ENCODE results near the gene THOC6.
"Not testable (repeated sequence)": the region's sequence is repeated elsewhere in the genome, so short reads cannot be mapped to it uniquely, and the experiment has no call there.

The THOC6 gene

GRCh38 chr16:3030222-3031212 lies 6.7 kb downstream of the THOC6 start:
- DNase-seq (ENCODE audit: low read depth in 2 of 2), result no peak

- DNase-seq (ENCODE audit: low read depth in 2 of 2), result no peak
Measured at GRCh38 chr16:3032624-3033023, 8.8 kb downstream of the THOC6 start.

DNA sequence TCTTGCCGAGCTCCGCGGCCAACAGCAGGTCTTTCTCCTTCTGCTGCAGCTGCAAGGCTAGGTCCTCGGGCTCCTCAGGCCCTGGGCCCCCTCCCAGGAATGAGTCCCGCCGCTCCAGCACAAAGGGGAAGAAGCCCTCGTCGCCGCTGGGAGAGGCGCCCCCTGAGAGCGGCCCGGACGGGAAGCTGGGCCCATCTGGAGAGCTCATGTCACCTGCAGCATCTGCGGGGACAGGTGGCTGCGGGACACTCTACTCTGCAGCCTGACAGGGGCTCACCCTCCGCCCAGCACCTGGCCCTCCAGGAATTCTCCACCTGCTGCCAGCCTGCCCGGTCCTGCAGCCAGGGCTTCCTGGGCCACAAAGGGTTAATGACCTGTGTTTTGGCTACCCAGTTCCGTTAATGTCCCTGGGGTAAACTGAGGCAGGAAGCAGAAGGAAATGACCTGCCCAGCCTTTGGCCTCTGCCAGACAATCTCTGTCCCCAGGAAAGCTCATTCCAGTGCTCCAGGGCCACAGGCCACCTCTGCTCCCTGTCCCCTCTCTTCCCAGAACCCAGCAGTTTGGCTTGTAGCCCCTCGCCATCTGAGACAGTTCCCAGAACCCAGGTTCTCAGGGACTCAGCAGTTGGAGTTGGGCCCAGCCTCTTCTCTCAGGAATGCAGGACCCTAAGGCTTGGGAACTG lies 11.6 kb downstream of the THOC6 start:
- no peak for DNase-seq (ENCODE audit: low read depth in 2 of 2)

DNA sequence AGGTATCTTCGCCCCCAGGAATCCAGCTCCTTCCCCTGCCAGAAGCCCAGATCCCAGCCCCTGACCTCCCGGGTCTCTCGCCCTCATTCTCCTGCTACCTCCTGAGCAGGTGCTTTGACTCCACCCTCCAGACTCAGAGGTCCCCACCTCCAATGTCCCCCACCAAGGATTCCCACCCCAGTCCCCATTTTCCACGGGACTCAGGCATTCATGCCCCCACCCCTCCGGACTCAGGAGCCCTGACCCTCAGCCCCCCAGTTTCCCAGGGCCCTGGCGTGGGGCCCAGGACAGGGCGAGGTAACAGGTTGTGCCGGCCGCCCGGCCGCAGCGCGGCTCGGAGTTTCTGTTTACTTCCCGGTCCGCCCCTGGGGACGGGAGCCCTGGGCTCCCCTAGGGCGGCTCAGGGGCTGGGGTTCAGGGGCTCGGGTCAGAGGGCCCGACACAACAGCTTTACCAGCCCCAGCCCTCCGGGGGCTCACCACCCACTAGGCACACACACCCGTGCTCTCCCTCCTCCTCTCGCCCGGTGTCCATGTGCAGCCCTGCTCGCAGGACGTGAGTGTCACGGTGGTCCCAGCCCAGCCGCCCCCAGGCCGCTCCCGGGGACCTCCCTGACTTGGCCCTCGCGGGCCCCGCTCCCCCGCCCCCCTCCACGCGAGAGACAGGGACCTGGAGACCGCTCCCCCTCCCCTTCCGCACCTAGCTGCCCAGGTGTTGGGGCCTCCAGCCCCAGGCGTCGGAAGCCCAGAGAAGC lies 12.3 kb downstream of the THOC6 start:
- no peak for DNase-seq (ENCODE audit: low read depth in 2 of 2)

DNA sequence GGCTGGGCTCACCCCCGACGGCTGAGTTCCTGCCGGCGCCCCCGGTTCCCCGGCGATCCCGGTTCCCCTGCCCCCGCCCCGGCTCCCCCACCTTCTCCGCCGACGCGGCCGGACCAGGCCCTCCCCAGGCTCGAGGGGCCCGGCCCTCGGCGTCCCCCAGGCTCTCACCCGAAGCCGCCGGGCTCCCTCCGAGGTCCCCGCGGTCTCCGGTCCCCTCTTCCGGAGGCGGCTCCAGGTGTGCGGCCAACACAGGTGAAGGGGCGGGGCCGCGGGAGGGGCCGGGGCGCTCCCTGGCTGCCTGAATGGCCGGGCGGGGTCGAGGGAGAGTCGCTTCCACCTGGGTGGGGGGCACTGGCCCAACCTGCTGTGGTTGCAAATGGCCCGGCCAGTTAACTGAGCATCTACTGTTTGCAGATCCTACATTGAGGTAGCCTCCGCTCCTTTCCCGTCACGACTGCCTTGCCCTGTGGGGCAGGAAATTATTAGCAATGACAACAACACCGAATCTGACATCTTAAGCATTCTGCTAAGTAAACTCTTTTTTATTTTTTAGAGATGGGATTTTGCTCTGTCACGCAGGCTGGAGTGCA lies 13.0 kb downstream of the THOC6 start, which contains the start of gene BICDL2:
BICDL2 (minus strand) TSS at position 219 of the 590 bp plus-strand sequence. CDS start 1,448 bp downstream, outside the sequence.
- no peak for DNase-seq (ENCODE audit: low read depth in 2 of 2)

DNA sequence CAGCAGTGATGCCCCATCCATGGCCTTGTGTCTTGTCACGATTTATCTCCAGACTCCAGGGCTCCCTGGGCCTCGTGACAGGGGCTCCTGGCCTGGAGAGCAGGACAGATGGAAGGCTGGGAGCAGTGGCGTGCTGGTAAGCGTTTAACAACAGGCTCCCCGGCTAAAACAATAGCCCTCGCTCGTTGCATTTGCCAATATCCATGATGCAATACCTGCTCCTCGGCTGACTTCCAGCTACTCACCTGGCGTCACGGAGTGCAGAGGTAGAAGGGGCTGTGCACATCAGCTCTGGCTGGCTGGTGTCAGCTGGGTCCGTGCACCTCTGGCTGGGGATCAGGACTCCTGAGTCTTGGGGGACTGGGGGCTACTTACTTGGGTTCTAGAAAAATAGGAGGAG lies 14.4 kb downstream of the THOC6 start:
- DNase-seq (ENCODE audit: low read depth in 2 of 2), result no peak

GRCh38 chr16:3038896-3039295 lies 15.1 kb downstream of the THOC6 start:
- no peak for DNase-seq (ENCODE audit: low read depth in 2 of 2)

GRCh38 chr16:3042376-3042775 lies 18.5 kb downstream of the THOC6 start:
- DNase-seq (ENCODE audit: low read depth in 2 of 2), result no peak

DNA sequence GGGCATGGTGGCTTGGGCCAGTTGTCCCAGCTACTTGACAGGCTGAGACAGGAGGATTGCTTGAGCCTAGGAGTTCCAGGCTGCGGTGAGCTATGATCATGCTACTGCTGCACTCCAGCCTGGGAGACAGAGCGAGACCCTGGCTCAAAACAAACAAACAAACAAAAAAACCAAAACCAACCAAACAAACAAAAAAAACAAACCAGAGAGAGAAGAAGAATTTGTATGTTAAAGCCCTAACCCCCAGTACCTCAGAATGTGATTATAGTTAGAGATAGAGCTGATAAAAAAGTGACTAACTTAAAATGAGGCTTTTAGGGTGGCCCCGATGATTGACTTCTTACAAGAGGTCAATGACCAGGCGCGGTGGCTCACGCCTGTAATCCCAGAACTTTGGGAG lies 20.9 kb downstream of the THOC6 start:
- no peak for DNase-seq (ENCODE audit: low read depth in 2 of 2)

DNA sequence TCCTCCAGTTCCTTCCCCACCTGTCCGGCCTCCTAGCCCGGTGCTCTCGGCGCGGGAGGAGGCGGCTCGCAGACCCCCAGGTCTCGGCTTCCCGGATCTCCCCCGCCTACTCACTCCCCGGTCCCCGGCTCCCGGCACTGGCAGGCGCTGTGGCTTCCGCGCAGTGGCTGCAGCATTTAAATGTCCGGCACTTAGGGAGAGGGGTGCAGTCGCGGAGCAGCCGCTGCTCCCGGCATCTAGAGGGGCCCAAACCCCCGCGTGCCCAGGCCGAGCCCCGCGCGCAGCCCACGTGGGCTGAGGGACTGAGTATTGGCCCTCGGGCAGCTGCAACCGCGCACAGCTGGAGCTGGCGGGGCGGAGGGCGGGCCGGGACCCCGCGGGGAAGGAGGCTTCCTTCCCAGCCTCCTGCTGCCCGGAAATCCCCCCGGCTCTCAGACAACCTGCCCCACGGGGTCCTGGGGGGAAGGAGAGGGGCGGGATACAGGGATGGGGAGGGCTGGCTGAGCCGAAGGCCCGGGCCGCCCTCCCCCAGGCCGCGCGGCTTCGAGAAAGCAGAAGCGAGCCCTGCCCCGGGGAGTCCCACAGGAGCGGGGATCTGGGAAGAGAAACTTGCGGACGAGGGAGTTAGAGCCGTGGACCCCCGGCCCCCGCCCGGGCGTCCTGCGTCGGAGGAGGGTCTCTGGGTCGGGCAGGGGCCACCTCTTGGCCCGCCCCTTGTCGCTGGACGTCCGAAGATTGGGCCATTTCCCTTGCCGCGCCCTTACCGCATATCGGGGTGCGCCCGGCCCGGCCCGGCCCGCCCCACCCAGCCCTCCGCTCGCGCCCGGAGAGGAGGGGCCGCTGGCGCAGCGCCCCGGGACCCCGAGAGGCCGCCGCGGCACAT lies 22.2 kb downstream of the THOC6 start, which contains the start of gene MMP25:
MMP25 (plus strand) TSS at position 804 of the 883 bp plus-strand sequence. CDS start 357 bp downstream, outside the sequence.
- no peak for DNase-seq (ENCODE audit: low read depth in 2 of 2)

GRCh38 chr16:3046641-3047386 lies 23.0 kb downstream of the THOC6 start:
- DNase-seq (ENCODE audit: low read depth in 2 of 2), result no peak

DNA sequence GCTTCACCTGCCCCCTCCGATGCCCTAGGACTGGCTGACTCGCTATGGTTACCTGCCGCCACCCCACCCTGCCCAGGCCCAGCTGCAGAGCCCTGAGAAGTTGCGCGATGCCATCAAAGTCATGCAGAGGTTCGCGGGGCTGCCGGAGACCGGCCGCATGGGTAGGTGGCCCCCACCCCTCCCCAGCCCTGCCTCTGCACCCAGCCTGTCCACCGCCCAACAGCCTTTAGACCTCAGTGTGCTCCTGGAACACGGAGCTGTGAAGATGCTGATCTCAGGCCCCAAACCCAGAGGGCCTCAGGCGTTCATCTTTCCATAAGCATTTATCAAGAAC lies 23.5 kb downstream of the THOC6 start:
- no peak for DNase-seq (ENCODE audit: low read depth in 2 of 2)

- no peak for DNase-seq (ENCODE audit: low read depth in 2 of 2)
Measured at GRCh38 chr16:3049921-3050481, 26.2 kb downstream of the THOC6 start.

GRCh38 chr16:3050487-3050886 lies 26.7 kb downstream of the THOC6 start:
- no peak for DNase-seq (ENCODE audit: low read depth in 2 of 2)

- DNase-seq (ENCODE audit: low read depth in 2 of 2), result no peak
Measured at GRCh38 chr16:3051009-3051408, 27.2 kb downstream of the THOC6 start.

- no peak for DNase-seq (ENCODE audit: low read depth in 2 of 2)
Measured at GRCh38 chr16:3051494-3051893, 27.7 kb downstream of the THOC6 start.

GRCh38 chr16:3052571-3053329 lies 28.9 kb downstream of the THOC6 start:
- DNase-seq (ENCODE audit: low read depth in 2 of 2), result not testable (repeated sequence)

GRCh38 chr16:3053330-3053710 lies 29.5 kb downstream of the THOC6 start:
- not testable (repeated sequence) for DNase-seq (ENCODE audit: low read depth in 2 of 2)

Measured in fibroblast of skin of left biceps (primary cell).